Amygdala (tissue), 56 donors: ENCODE data around the gene NOM1.

Experiments
- DNase-seq, 56 donors: peaks; one replicate each; lab custom pipeline; 2025; lab: John Stamatoyannopoulos, UW

NOM1 gene

GRCh38 chr7:157013602-157014549, 64.4 kb downstream of the NOM1 start:
- DNase-seq, result no peak

GRCh38 chr7:157014635-157015555, 65.4 kb downstream of the NOM1 start:
- DNase-seq, result no peak

- no peak for DNase-seq
Measured at GRCh38 chr7:157016024-157016351, 66.5 kb downstream of the NOM1 start.

GRCh38 chr7:157016352-157017041, 67.0 kb downstream of the NOM1 start:
- no peak for DNase-seq

- DNase-seq, result no peak
Measured at GRCh38 chr7:157017149-157017548, 67.6 kb downstream of the NOM1 start.

GRCh38 chr7:157017603-157018327, 68.3 kb downstream of the NOM1 start:
- DNase-seq, result no peak

GRCh38 chr7:157018328-157018996, 69.0 kb downstream of the NOM1 start:
- DNase-seq, result no peak

- no peak for DNase-seq
Measured at GRCh38 chr7:157018997-157019608, 69.6 kb downstream of the NOM1 start.

GRCh38 chr7:157019718-157020451, 70.4 kb downstream of the NOM1 start:
- no peak for DNase-seq

- no peak for DNase-seq
Measured at GRCh38 chr7:157020514-157021070, 71.1 kb downstream of the NOM1 start.

GRCh38 chr7:157021071-157021870, 71.8 kb downstream of the NOM1 start:
- DNase-seq, result no peak

GRCh38 chr7:157021871-157022680, 72.6 kb downstream of the NOM1 start:
- no peak for DNase-seq
